NCI-H345 (cell line): ENCODE measurements around the gene JRKL.
"Not testable (repeated sequence)": the region's sequence is repeated elsewhere in the genome, so short reads cannot be mapped to it uniquely, and the experiment has no call there.

Source experiments
- DNase-seq: peaks from one replicate; lab custom pipeline; 2025; lab: John Stamatoyannopoulos, UW

The JRKL gene

GRCh38 chr11:96394773-96395172, 5.0 kb downstream of the JRKL start:
- no peak for DNase-seq

DNA sequence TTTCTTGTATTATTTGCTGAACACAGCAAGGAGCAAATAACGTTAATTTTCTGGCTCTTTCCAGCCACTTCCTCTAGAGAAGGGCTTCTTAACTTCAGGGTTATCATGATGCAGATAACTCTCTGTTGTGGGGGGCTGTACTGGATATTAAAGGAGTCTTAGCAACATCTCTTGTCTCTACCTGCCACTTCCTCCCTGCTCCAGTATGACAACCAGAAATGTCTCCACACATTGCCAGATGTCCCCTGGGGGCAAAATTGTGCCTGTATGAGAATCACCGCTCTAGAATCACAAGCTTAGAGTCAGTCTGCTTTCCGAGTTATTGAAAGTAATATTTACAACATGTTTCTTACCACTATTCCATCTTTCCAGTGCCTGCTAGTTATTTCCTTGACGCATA, 6.8 kb downstream of the JRKL start:
- no peak for DNase-seq

GRCh38 chr11:96397863-96398262, 8.1 kb downstream of the JRKL start:
- no peak for DNase-seq

DNA sequence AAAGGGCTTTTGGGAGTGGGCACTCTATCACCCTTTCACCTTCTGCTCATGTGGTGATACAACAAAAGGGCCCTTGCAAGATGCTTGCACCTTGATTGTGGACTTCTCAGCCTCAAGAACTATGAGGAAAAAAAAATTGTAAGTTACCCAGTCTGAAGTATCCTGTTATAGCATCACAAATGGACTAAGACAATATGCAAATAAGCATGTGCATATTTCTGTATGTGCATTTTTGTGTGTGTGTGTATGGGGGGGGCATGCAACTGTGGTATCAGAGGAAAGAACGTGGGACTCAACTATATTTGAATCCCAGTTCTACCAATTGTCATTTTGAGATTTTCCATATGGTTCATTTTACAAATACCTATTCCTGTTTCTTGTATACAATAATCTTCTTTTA, 10.9 kb downstream of the JRKL start:
- DNase-seq, result no peak

GRCh38 chr11:96411412-96411811, 21.6 kb downstream of the JRKL start:
- DNase-seq, result not testable (repeated sequence)

- no peak for DNase-seq
Measured at GRCh38 chr11:96412761-96413381, 23.1 kb downstream of the JRKL start.

DNA sequence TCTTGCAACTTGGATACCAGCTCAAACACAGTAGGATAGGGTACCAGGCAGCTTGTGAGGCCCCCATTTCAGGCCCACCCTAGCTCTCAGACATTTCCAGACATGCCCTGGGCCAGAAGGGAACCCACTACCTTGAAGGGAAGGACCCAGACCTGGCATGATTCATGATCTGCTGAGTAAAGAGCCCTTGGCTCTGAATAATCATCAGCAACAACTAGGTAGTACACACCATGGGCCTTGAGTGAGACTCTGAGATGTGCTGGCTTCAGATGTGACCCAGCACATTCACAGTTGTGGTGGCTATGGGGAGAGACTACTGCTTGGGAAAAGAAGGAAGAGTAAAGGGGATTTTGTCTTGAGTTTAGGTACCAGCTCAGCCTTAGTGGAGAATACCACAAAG, 23.6 kb downstream of the JRKL start:
- DNase-seq, result no peak

GRCh38 chr11:96424693-96425092, 34.9 kb downstream of the JRKL start:
- no peak for DNase-seq

DNA sequence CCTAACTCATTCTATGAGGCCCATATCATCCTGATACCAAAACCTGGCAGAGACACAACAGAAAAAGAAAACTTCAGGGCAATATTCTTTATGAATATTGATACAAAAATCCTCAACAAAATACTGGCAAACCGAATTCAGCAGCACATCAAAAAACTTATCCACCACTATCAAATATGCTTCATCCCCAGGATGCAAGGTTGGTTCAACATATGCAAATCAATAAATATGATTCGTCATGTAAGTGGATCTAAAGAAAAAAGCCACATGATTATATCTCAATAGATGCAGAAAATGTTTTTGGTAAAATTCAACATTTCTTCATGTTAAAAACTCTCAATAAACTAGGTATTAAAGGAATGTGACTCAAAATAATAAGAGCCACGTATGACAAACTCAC, 40.9 kb downstream of the JRKL start:
- no peak for DNase-seq

DNA sequence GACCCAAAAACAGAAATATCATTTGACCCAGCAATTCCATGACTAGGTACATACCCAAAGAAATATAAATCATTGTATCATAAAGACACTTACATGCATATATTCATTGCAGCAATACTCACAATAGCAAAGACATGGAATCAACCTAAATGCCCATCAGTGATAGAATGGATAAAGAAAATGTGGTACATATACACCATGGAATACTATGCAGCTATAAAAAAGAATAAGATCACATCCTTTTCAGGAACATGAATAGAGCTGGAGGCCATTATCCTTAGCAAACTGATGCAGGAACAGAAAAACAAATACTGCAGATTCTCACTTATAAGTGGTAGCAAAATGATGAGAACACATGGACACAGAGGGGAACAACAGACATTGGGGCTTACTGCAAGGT, 42.8 kb downstream of the JRKL start:
- not testable (repeated sequence) for DNase-seq
